Kidney tubule cell (primary cell): ENCODE data around the gene RCVRN.

Experiments used
- DNase-seq: peaks from one replicate; pipeline ENCODE4 v3.0.0-alpha.2; 2018; ENCODE audit warnings: low spot score

The RCVRN gene

GRCh38 chr17:9905078-9905415, at the start of gene RCVRN:
RCVRN (minus strand) TSS chr17:9905271; CDS start chr17:9905180, 91 bp downstream.
- DNase-seq, result no peak

DNA sequence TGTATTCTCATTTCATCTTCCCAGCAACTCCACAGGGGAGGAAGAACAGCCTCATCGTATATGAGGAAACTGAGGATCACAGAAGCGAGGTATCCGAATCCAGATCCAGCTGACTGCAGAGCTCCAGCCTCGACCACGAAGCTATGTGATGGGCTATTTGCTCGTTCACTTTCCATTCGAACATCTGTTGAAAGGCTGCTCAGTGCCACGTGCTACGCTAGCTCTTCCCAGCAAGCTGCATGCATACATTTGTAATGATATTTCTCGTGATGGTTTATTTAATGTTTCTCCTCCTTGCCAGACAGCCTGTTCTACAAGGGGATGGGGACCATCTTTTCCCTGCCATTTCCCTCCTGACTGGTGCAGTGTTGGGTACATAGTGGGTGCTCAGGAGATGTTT, 48.4 kb upstream of the RCVRN start:
- no peak for DNase-seq

DNA sequence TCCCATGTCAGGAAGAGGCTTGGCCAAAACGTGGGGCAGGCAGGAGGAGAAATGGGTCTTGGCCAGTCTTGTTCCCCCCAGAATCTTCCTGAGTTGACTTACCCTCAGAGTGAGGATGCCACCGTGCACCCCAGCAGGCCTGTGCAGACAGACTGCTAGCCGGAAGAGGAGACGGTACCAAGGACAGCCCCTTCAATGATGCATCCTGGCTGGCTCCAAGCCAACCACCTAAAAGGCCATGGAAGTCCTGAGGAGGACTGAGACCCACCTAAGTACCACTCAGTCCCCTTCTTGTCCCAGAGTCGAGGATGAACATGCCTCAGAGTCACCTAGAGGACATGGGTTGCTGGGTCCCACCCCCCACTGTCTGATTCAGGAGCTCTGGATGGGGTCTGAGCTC, 46.7 kb upstream of the RCVRN start:
- no peak for DNase-seq

- no peak for DNase-seq
Observed at GRCh38 chr17:9948928-9949327, 43.9 kb upstream of the RCVRN start.

GRCh38 chr17:9944704-9945103, 39.6 kb upstream of the RCVRN start:
- no peak for DNase-seq

- DNase-seq, result no peak
Observed at GRCh38 chr17:9943343-9943742, 38.3 kb upstream of the RCVRN start.

- no peak for DNase-seq
Observed at GRCh38 chr17:9942885-9943284, 37.8 kb upstream of the RCVRN start.

DNA sequence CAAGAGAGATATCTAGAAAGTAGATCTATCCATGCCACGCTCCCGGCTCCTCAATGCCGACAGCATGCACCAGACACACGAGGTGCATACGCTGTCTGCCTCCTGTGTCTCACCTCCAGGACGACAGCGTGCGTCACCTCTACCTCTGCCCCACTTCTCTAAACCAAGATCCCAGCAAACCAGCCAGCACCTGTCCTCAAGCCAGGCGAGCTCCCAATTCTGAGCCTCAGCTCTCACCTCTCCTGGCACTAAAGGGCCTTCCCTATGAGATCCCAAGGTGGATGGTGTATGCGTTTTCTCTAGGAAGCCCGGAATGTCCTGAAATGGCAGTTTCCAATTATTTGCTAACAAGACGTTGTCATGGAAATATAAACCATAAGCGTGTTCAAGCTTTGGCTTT, 36.2 kb upstream of the RCVRN start:
- no peak for DNase-seq

DNA sequence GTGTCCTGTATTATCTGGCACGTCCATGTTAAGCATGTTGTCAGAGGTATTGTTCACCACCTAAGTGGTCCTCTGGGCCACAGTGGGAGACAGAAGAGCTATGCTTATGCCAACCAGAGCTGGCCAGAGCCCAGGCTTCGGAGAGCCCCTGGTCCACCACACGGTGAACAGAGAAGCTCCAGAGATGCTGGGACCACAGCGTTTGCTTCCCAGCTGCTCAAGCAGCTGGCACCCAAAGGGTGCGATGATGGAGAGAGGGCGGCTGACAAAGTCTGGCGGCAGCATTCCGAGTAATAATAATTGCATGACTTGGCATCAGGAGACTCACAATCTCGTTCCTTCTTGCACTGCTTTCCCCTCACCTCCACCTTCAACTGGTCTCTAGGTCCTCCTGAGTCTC, 35.8 kb upstream of the RCVRN start:
- no peak for DNase-seq

DNA sequence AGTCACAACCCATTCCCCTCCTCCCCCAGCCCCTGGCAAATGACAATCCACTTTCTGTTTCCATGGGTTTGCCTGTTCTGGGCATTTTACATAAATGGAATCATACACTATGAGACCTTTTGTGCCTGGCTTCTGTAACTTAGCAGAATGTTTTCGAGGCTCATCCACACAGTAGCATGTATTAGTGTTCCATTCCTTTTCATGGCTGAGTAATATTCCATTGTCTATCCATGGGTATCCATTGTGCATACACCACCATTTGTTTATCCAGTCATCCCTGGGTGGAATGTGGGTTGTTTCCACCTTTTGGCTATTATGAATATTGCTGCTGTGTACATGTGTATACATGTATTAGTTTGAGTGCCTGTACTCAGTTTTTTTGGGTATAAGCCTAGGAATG, 33.7 kb upstream of the RCVRN start:
- DNase-seq, result no peak

GRCh38 chr17:9937901-9938300, 32.8 kb upstream of the RCVRN start:
- no peak for DNase-seq

DNA sequence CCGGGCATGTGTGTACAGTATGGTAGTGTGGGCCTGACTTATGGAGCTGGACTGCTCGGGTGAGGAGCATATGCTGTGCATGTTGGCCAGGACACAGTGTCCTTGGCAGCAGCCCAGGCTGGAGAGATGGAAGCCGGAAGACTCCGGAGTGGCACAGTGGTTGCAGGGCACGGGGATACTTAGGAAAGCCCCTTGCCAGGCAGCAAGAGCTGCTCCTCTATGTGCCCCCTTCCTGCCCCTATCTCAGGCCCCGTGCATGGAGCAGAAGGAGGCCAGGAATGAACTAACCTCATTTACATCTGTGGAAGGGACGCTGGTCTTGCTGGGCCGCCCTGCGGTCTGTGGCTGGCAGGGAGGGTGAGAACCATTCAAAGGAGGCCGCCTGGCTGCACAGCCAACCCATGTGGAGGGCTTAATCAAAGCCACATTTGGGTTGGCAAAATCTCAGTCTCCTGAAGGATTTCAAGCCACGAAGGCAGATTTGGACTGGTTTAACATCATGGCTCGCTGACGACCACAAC, 32.2 kb upstream of the RCVRN start:
- no peak for DNase-seq

DNA sequence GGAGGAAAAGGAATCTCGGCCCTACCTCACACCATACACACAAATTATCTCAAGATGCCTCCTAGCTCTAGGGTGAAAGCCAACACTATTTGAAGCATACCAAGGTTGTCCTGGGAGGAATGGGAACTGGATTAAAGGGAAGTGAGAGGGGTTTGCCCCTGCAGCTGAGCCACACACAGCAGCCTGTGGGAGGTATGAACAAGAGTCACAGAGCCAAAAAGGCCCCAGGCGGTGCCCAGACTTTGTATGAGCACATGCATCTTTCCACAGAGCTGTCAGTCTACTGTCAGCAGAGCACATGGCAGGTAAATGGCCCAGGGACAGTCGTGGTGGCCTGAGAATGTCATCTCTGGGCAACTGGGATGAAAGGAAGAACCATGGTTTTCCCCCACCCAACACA, 31.0 kb upstream of the RCVRN start:
- DNase-seq, result no peak

DNA sequence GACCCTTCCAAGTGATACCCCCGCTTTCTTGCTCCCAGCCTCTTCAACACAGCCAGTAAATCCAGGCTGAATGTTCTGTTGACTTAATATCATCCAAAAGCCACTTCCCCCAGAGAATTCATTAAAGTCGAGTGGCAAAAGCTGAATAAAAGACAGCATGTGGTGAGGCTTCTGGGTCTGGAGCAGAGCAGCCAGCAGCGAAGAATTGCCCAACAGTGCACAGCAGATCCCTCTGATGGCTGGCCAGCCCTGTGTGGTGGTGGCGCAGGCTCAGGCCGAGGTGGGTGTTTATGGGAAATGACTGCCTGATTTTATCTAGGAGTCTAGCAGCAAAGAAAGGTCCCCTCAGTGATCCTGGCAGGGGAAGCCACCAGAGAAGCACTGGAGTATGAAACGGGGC, 30.3 kb upstream of the RCVRN start:
- no peak for DNase-seq

DNA sequence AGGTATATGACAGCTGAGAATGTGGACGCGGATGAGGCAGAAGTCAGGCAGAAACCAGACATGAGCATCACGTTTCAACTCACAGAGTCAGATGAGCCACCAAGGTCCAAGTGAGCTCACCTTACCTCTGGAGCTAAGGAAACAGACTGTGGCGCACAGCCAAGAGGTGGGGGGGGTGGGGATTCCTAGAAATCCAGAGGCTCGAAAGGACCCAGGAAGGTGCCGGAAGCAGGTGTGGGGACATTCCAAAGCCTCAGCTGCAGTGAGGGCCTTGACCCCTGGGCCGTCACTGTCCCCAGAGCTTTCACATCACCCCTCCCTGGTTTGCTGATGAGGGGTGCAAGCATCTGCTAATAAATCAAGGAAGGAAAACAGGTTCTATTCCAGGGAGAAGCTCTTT, 29.3 kb upstream of the RCVRN start:
- no peak for DNase-seq

- DNase-seq, result no peak
Observed at GRCh38 chr17:9932491-9932890, 27.4 kb upstream of the RCVRN start.

DNA sequence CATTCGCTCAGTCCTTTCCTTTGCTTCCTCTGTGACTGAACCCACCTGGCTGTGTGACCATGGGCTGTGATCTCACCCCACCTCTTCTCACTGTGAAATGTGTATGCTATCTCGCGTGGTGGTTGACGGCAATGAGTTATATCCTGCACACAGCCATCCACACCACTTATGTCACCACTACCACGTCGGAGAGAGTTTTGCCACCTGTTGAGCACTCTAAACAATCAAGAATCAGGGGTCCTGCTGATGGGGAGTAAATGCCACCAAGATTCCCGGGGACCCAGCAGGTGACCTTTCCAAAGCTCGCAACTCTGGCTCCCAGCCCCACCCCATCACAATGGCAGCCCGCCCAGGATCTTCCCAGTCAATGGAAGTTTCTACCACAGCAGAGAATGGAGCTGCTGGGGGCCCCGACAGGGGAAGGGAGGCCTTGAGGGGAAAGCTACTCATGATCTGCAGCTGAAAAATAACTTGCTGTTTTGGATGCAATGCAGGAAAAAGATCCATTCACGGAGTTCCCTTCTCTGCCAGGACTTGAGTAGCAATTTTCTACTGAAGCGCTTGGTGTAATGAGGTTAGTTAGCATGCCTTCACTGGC, 26.2 kb upstream of the RCVRN start:
- no peak for DNase-seq

- no peak for DNase-seq
Observed at GRCh38 chr17:9929871-9930270, 24.8 kb upstream of the RCVRN start.

DNA sequence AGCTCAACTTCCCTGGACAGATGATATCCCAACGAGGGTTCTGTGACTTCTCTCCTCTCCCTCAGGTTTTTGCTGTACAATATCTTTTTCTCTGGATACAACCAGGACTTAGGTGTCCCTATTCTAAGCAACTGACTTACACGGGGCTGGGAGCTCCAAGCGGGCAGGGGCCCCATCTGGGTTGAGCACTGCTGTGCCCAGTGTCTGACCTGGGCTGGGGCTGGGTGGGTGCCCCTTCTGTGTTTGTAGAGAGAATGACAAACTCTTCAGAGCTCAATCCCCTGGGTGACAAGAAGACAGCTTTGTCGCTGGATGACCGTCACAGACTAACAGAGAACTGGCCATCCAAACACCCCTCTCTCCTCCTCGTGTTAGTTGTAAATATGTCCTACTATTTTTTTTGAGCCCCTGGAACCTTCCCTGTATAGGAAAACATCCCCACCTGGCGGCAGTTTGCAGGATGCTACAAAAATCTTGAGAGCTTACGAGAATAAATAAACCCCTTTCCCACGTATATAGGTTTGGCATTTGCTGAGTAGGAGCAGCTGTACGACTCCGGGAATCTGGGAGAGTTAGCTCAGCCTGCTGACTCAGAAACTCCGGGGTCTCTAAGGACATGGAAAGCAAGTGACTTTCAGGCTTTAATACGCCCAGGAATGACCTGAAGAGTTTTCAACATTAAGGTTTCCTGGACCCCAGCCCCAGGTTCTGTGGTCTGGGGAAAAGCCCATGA, 23.7 kb upstream of the RCVRN start:
- peak; percentile 63 for DNase-seq

DNA sequence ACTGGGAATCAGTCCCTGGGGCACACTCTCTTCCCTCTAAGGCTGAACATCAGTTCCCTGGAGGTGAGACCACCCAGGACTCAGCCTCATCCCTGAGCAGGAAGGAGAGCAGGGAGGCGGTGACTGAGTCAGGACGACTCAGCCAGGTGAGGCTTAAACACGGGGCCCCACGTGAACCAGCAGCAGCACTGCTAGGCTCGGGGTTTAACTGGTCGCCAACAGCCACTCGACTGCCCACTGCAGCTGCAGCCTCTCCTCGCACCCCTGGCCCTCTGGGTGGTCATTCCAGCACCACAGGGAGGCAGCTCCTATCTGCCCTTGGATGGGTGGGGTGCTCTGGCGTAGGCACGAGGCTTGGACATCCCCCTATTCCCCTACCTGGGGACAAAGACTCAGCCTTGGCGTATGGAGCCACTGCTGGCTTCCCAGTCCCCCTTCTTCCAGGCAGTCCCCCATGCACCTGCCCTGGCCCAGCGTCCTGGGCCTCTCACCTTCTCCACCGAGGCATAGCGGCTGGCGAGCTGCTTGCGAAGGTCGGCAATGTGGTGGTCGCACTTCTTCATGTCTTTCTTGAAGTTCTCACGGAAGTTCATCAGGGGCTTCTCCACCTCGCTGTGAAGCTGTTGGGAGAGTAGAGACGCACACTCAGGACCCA, 21.2 kb upstream of the RCVRN start:
- peak; percentile 40 for DNase-seq

GRCh38 chr17:9925457-9925856, 20.4 kb upstream of the RCVRN start:
- DNase-seq, result no peak

DNA sequence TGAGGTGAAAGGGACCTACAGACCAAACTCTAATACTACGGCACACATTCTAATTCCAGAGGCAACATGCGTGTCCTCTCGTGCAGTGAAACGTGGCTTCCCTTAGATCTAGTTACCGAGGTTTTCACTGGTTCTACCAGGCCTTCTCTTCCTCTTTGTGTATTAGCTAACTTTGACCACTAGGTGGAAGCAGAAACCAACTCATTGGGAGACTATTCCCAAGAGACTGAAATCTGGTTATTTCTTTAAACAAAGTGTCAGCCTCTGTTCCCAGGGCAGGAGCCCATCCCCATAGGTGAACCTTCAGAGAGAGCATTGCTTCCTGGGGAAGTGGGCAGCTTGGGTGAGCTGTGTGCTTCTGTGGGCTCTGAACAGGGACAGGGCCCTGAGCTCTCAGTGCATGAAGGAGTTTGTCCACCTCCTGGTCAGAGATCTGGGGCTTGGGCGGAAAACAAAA, 19.7 kb upstream of the RCVRN start:
- DNase-seq, result peak; percentile 75
